Panc1 (cell line): ENCODE measurements around the gene FBXL3. TPM values are rescaled to one million over a fixed set of nuclear protein-coding genes. Genes with fewer than 3 reads are reported as not detected.

ENCODE experiments used
- ATAC-seq: fragments of 200-7000 bp; cut with Tn5 transposase; 2 replicates; pipeline ENCODE4 v1.9.1; 2020; ENCODE audit warnings: mild to moderate bottlenecking, moderate library complexity
- BruUV-seq: library from RNA; stranded (reverse); fragments of 400-500 nt; replicated peaks from 2 replicates; lab custom pipeline; 2021; lab: Mats Ljungman, UMichigan
- CTCF ChIA-PET: fragments of 300-600 bp; sonication (Branson Sonifier 250); formaldehyde crosslinking; loops from one replicate; lab custom pipeline; 2022; ENCODE audit warnings: antibody characterized with exemption; lab: Charles Lee
- POLR2A ChIA-PET: fragments of 300-600 bp; sonication (Branson Sonifier 250); formaldehyde crosslinking; loops from one replicate; lab custom pipeline; 2022; ENCODE audit warnings: antibody characterized with exemption; lab: Charles Lee
- DNase-seq: peaks from one replicate; pipeline ENCODE4 v3.0.0-alpha.2; 2010; ENCODE audit warnings: low read depth, low spot score
- H3K27ac ChIP-seq: 2 replicates; pipeline ENCODE4 v1.5.1; 2011; ENCODE audit warnings: mild to moderate bottlenecking, low read length, inconsistent platforms
- H3K27me3 ChIP-seq: fragments of 200-500 bp; sonication (Bioruptor generic); 2 replicates; pipeline ENCODE4 v1.6.0; 2014; ENCODE audit warnings: low read length, inconsistent platforms; ENCODE audit not compliant: control insufficient read depth, insufficient read depth
- H3K36me3 ChIP-seq: fragments of 200-500 bp; sonication (Bioruptor generic); 2 replicates; pipeline ENCODE4 v1.5.1; 2014; ENCODE audit warnings: inconsistent platforms, mild to moderate bottlenecking, low read length, moderate library complexity; ENCODE audit not compliant: control insufficient read depth, insufficient read depth
- H3K4me1 ChIP-seq: 2 replicates; pipeline ENCODE4 v1.5.1; 2011; ENCODE audit warnings: inconsistent platforms, mild to moderate bottlenecking, low read length, moderate library complexity; ENCODE audit not compliant: control insufficient read depth, insufficient read depth
- H3K4me3 ChIP-seq, 2 experiments: 2 replicates each; pipeline ENCODE4 v1.5.1; 2011 to 2012; ENCODE audit warnings: low read depth in 2 of 2, low read length in 2 of 2, mild to moderate bottlenecking in 2 of 2, inconsistent platforms in 1 of 2, moderate library complexity in 1 of 2
- H3K9me3 ChIP-seq: fragments of 200-500 bp; sonication (Bioruptor generic); 2 replicates; pipeline ENCODE4 v1.5.1; 2014; ENCODE audit warnings: low read depth, mild to moderate bottlenecking, inconsistent platforms, low read length, moderate library complexity; ENCODE audit not compliant: control insufficient read depth, insufficient read depth
- POLR2AphosphoS5 ChIP-seq: IDR thresholded peaks from 2 replicates; pipeline ENCODE4 v1.6.1; 2012; ENCODE audit warnings: mild to moderate bottlenecking, low read depth, low read length, moderate library complexity
- SIN3A ChIP-seq: IDR thresholded peaks from 2 replicates; pipeline ENCODE4 v1.6.1; 2012; ENCODE audit warnings: low read depth, mild to moderate bottlenecking, low read length, moderate library complexity, borderline replicate concordance; ENCODE audit not compliant: insufficient read depth
- TCF7L2 ChIP-seq: IDR thresholded peaks from 2 replicates; pipeline ENCODE4 v1.6.1; 2011; ENCODE audit warnings: mild to moderate bottlenecking, low read depth, low read length, inconsistent platforms
- in situ Hi-C: cut with HindIII; loops from 2 replicates; pipeline ENCODE4 v1.10.0; 2016; ENCODE audit warnings: low sequenced_read_pairs, low pct_unique_long_range_greater_than_20kb
- intact Hi-C: fragments of 100-400 bp; cut with micrococcal nuclease; formaldehyde crosslinking; loops from one replicate; pipeline ENCODE4 v1.10.0; 2022; ENCODE audit not compliant: unreplicated experiment
- total RNA-seq: library from RNA; stranded (reverse); gene quantifications from one replicate; pipeline ENCODE4 v1.2.1, GENCODE V29; 2021; ENCODE audit not compliant: unreplicated experiment
- TF ChIP-seq, protein P1 (sequence below): fragments of 450-650 bp; IDR thresholded peaks from 2 replicates; pipeline ENCODE4 v1.5.1; 2017; ENCODE audit warnings: mild to moderate bottlenecking
- TF ChIP-seq, protein P2 (sequence below), 2 experiments: IDR thresholded peaks; 2 replicates each; pipeline ENCODE4 v1.6.1; 2011 to 2012; ENCODE audit warnings: low read depth in 2 of 2, control low read depth in 1 of 2, low read length in 1 of 2, mild to moderate bottlenecking in 1 of 2, moderate library complexity in 1 of 2; ENCODE audit not compliant: insufficient read depth in 1 of 2

Gene FBXL3
- total RNA-seq, 1 experiment from 2014 or later, result 18.5 TPM

DNA sequence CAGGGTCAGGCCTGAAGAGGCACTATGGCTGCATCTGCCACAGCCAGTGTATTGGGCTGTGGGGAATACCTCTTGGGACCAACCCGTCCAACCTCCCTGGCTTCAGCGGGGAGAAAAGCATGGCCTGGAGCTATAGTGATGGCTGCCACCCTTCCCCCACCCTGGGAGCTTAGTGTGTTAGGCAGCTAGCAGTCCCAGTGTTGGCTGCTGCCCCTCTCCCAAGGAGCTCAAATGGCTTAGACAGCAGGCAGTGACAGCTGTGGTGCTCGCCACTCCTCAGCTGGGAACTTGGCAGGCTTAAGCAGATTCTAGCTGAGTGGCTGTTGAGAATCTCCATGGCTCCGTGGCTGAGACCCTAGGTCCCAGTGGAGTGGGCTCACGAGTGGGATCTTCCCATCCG, 58.9 kb downstream of the FBXL3 start:
- no peaks in the 10 kb centered on the region for H3K9me3 ChIP-seq
- ATAC-seq, result no peak
- intact Hi-C loops, result no loop called here

DNA sequence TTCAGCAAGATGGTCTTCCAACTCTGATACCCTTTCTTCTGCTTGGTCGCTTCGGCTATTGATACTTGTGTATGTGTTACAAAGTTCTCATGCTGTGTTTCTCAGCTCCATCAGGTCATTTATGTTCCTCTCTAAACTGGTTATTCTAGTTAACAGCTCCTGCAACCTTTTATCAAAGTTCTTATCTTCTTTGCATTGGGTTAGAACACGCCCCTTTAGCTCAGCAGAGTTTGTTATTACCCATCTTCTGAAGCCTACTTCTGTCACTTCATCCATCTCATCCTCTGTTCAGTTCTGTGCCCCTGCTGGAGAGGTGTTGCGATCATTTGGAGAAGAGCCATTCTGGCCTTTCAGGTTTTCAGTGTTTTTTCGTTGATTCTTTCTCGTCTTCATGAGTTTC, 59.9 kb downstream of the FBXL3 start:
- in situ Hi-C loops, result no loop called here
- ATAC-seq (no peak), DNase-seq (no peak)
- Histone ChIP-seq H3K4me3 (no peak overlapping the region), H3K4me1 (no peaks in the 10 kb centered on the region), H3K27me3 (no peaks in the 10 kb centered on the region), H3K9me3 (no peaks in the 10 kb centered on the region), H3K27ac (no peak overlapping the region), H3K36me3 (no peaks in the 10 kb centered on the region)
- intact Hi-C loops, result no loop called here
- ChIA-PET CTCF (no interaction called here), POLR2A (no interaction called here)
- BruUV-seq, result no TSS peak
- TF ChIP-seq, protein P1, sequence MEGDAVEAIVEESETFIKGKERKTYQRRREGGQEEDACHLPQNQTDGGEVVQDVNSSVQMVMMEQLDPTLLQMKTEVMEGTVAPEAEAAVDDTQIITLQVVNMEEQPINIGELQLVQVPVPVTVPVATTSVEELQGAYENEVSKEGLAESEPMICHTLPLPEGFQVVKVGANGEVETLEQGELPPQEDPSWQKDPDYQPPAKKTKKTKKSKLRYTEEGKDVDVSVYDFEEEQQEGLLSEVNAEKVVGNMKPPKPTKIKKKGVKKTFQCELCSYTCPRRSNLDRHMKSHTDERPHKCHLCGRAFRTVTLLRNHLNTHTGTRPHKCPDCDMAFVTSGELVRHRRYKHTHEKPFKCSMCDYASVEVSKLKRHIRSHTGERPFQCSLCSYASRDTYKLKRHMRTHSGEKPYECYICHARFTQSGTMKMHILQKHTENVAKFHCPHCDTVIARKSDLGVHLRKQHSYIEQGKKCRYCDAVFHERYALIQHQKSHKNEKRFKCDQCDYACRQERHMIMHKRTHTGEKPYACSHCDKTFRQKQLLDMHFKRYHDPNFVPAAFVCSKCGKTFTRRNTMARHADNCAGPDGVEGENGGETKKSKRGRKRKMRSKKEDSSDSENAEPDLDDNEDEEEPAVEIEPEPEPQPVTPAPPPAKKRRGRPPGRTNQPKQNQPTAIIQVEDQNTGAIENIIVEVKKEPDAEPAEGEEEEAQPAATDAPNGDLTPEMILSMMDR, result no peak
- TF ChIP-seq POLR2AphosphoS5 (no peak), SIN3A (no peak), TCF7L2 (no peak)
- TF ChIP-seq, protein P2, sequence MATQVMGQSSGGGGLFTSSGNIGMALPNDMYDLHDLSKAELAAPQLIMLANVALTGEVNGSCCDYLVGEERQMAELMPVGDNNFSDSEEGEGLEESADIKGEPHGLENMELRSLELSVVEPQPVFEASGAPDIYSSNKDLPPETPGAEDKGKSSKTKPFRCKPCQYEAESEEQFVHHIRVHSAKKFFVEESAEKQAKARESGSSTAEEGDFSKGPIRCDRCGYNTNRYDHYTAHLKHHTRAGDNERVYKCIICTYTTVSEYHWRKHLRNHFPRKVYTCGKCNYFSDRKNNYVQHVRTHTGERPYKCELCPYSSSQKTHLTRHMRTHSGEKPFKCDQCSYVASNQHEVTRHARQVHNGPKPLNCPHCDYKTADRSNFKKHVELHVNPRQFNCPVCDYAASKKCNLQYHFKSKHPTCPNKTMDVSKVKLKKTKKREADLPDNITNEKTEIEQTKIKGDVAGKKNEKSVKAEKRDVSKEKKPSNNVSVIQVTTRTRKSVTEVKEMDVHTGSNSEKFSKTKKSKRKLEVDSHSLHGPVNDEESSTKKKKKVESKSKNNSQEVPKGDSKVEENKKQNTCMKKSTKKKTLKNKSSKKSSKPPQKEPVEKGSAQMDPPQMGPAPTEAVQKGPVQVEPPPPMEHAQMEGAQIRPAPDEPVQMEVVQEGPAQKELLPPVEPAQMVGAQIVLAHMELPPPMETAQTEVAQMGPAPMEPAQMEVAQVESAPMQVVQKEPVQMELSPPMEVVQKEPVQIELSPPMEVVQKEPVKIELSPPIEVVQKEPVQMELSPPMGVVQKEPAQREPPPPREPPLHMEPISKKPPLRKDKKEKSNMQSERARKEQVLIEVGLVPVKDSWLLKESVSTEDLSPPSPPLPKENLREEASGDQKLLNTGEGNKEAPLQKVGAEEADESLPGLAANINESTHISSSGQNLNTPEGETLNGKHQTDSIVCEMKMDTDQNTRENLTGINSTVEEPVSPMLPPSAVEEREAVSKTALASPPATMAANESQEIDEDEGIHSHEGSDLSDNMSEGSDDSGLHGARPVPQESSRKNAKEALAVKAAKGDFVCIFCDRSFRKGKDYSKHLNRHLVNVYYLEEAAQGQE (IDR thresholded peaks at IDR 0.05; ENCODE audit: insufficient read depth in 1 of 2, low read depth in 2 of 2, low read length in 1 of 2), result no peak

More for the DNA sequence above, 58.9 kb downstream of the FBXL3 start:
- ChIA-PET POLR2A (no interaction called here), CTCF (no interaction called here)
- no peak for DNase-seq
- in situ Hi-C loops, result no loop called here
- Histone ChIP-seq H3K4me1 (no peaks in the 10 kb centered on the region), H3K36me3 (no peaks in the 10 kb centered on the region), H3K4me3 (no peak overlapping the region), H3K27me3 (no peaks in the 10 kb centered on the region), H3K27ac (no peak overlapping the region)
- BruUV-seq, result no TSS peak
- TF ChIP-seq POLR2AphosphoS5 (no peak), SIN3A (no peak), TCF7L2 (no peak)
- TF ChIP-seq, protein P1, result no peak
- TF ChIP-seq, protein P2 (IDR thresholded peaks at IDR 0.05; ENCODE audit: insufficient read depth in 1 of 2, low read depth in 2 of 2, low read length in 1 of 2), result no peak
